IPS-20b (cell line): ENCODE measurements around the gene ZNF892.
A peak's percentile ranks its signal among the peaks of the same experiment; 100 is the strongest.

Experiments used
- H3K27ac ChIP-seq: one replicate; pipeline ENCODE4 v1.5.1; 2013; ENCODE audit warnings: low read length
- H3K27me3 ChIP-seq: 2 replicates; pipeline ENCODE4 v1.6.1; 2013; ENCODE audit warnings: mild to moderate bottlenecking, low read length, inconsistent platforms; ENCODE audit not compliant: insufficient read depth
- H3K36me3 ChIP-seq: 2 replicates; pipeline ENCODE4 v1.6.1; 2013; ENCODE audit warnings: low read depth, mild to moderate bottlenecking, inconsistent platforms, low read length, moderate library complexity; ENCODE audit not compliant: insufficient read depth
- H3K4me1 ChIP-seq: 2 replicates; pipeline ENCODE4 v1.6.1; 2013; ENCODE audit warnings: mild to moderate bottlenecking, control low read depth, inconsistent platforms, low read length, moderate library complexity; ENCODE audit not compliant: insufficient read depth
- H3K4me3 ChIP-seq: 2 replicates; pipeline ENCODE4 v1.5.1; 2013; ENCODE audit warnings: mild to moderate bottlenecking, low read length, inconsistent platforms
- H3K9ac ChIP-seq: 2 replicates; pipeline ENCODE4 v1.6.1; 2013; ENCODE audit warnings: low read depth, mild to moderate bottlenecking, inconsistent platforms, low read length, moderate library complexity
- H3K9me3 ChIP-seq: 2 replicates; pipeline ENCODE4 v1.6.1; 2013; ENCODE audit warnings: mild to moderate bottlenecking, low read depth, low read length, inconsistent platforms; ENCODE audit not compliant: insufficient read depth

The ZNF892 gene

GRCh38 chr2:95207111-95207961 is at the start of gene ZNF892:
Gene ZNF892 (plus strand): TSS chr2:95207521. CDS start chr2:95207816, 295 bp downstream.
- Histone ChIP-seq H3K27ac (no peak within 1 kb of the TSS), H3K9ac (peak within 1 kb of the TSS; percentile 89; the same call in 1 of the 2 replicates)

GRCh38 chr2:95158441-95158840 is 48.9 kb upstream of the ZNF892 start:
- Histone ChIP-seq H3K27me3 (peaks cover 29% of the 10 kb centered on the region), H3K36me3 (peaks cover 28% of the 10 kb centered on the region), H3K9ac (peak overlapping the region; percentile 64), H3K4me3 (peak overlapping the region; percentile 82), H3K9me3 (peaks cover 7% of the 10 kb centered on the region), H3K4me1 (no peaks in the 10 kb centered on the region), H3K27ac (no peak overlapping the region)

More at GRCh38 chr2:95207111-95207961, at the start of gene ZNF892:
- Histone ChIP-seq H3K4me1 (peaks cover 10% of the 10 kb centered on the region; the same call in 1 of the 2 replicates), H3K4me3 (peak within 1 kb of the TSS; percentile 82), H3K9me3 (peaks cover 34% of the 10 kb centered on the region), H3K27me3 (peaks cover 15% of the 10 kb centered on the region), H3K36me3 (peaks cover 34% of the 10 kb centered on the region)

- Histone ChIP-seq H3K27me3 (peaks cover 29% of the 10 kb centered on the region), H3K36me3 (peaks cover 22% of the 10 kb centered on the region), H3K4me1 (no peaks in the 10 kb centered on the region), H3K9ac (peak overlapping the region; percentile 64), H3K4me3 (peak overlapping the region; percentile 82), H3K27ac (no peak overlapping the region), H3K9me3 (0 out of 2 replicates have a peak, but pooled peaks cover 4% of the 10 kb centered on the region)
These were observed 48.3 kb upstream of the ZNF892 start for GRCh38 chr2:95158891-95159619.

GRCh38 chr2:95159690-95160449 is 47.5 kb upstream of the ZNF892 start, which contains the start of gene ZNF514:
Gene ZNF514 (minus strand): TSS chr2:95159848. CDS start chr2:95153253, 6,595 bp downstream.
- Histone ChIP-seq H3K4me1 (peaks cover 3% of the 10 kb centered on the region; the same call in 1 of the 2 replicates), H3K9me3 (no peaks in the 10 kb centered on the region), H3K36me3 (peaks cover 14% of the 10 kb centered on the region), H3K4me3 (peak within 1 kb of the TSS; percentile 82), H3K27me3 (peaks cover 29% of the 10 kb centered on the region), H3K9ac (peak within 1 kb of the TSS; percentile 66), H3K27ac (no peak within 1 kb of the TSS)

- H3K36me3 ChIP-seq, result no peaks in the 10 kb centered on the region
- peak overlapping the region; percentile 87 for H3K4me3 ChIP-seq
- peaks cover 3% of the 10 kb centered on the region; the same call in 1 of the 2 replicates for H3K4me1 ChIP-seq
- peaks cover 7% of the 10 kb centered on the region; the same call in 1 of the 2 replicates for H3K27me3 ChIP-seq
- H3K9ac ChIP-seq, result peak overlapping the region; percentile 86; the same call in 1 of the 2 replicates
- no peaks in the 10 kb centered on the region for H3K9me3 ChIP-seq
- H3K27ac ChIP-seq, result peak overlapping the region; percentile 81
These were observed 42.3 kb upstream of the ZNF892 start for GRCh38 chr2:95165030-95165370.

- Histone ChIP-seq H3K4me3 (peak within 1 kb of the TSS; percentile 87), H3K36me3 (no peaks in the 10 kb centered on the region), H3K27ac (peak within 1 kb of the TSS; percentile 81), H3K9me3 (no peaks in the 10 kb centered on the region), H3K4me1 (peaks cover 3% of the 10 kb centered on the region; the same call in 1 of the 2 replicates), H3K9ac (peak within 1 kb of the TSS; percentile 86), H3K27me3 (peaks cover 1% of the 10 kb centered on the region; the same call in 1 of the 2 replicates)
These were observed 41.8 kb upstream of the ZNF892 start, which contains the start of gene ZNF2 for GRCh38 chr2:95165371-95166064. Gene ZNF2 (plus strand): TSS chr2:95165809. CDS start chr2:95176227, 10,418 bp downstream.

- H3K9ac ChIP-seq, result peak overlapping the region; percentile 86; the same call in 1 of the 2 replicates
- H3K27me3 ChIP-seq, result no peaks in the 10 kb centered on the region; the same call in 1 of the 2 replicates
These were observed 41.1 kb upstream of the ZNF892 start for GRCh38 chr2:95166065-95166763.

GRCh38 chr2:95171902-95172301 is 35.4 kb upstream of the ZNF892 start:
- Histone ChIP-seq H3K4me1 (no peaks in the 10 kb centered on the region), H3K9me3 (no peaks in the 10 kb centered on the region), H3K4me3 (no peak overlapping the region), H3K27me3 (no peaks in the 10 kb centered on the region), H3K27ac (no peak overlapping the region), H3K9ac (no peak overlapping the region), H3K36me3 (no peaks in the 10 kb centered on the region)

More at GRCh38 chr2:95166065-95166763, 41.1 kb upstream of the ZNF892 start:
- Histone ChIP-seq H3K9me3 (no peaks in the 10 kb centered on the region), H3K27ac (no peak overlapping the region), H3K36me3 (no peaks in the 10 kb centered on the region), H3K4me1 (peaks cover 3% of the 10 kb centered on the region; the same call in 1 of the 2 replicates), H3K4me3 (peak overlapping the region; percentile 87)

- Histone ChIP-seq H3K9ac (no peak overlapping the region), H3K4me3 (no peak overlapping the region), H3K4me1 (no peaks in the 10 kb centered on the region), H3K27ac (no peak overlapping the region), H3K36me3 (no peaks in the 10 kb centered on the region), H3K9me3 (no peaks in the 10 kb centered on the region), H3K27me3 (no peaks in the 10 kb centered on the region)
These were observed 33.2 kb upstream of the ZNF892 start for GRCh38 chr2:95174031-95174542.

GRCh38 chr2:95179451-95179850 is 27.9 kb upstream of the ZNF892 start:
- H3K4me3 ChIP-seq, result no peak overlapping the region
- H3K9ac ChIP-seq, result no peak overlapping the region
- no peaks in the 10 kb centered on the region for H3K4me1 ChIP-seq
- H3K27me3 ChIP-seq, result no peaks in the 10 kb centered on the region
- H3K27ac ChIP-seq, result no peak overlapping the region
- H3K9me3 ChIP-seq, result no peaks in the 10 kb centered on the region; the same call in 1 of the 2 replicates
- peaks cover 32% of the 10 kb centered on the region for H3K36me3 ChIP-seq
